Activated naive CD8-positive, alpha-beta T cell treated with anti-CD3 and anti-CD28 coated beads, Interleukin-2, amount 50 U/mL, for 16 hours (primary cell): ENCODE results near the gene SHC4.

ENCODE experiments used
- DNase-seq: peaks from one replicate; pipeline ENCODE4 v3.0.0-alpha.2; 2020; ENCODE audit warnings: low read depth, low spot score

Gene SHC4

GRCh38 chr15:48850648-48851047, 113.1 kb downstream of the SHC4 start:
- DNase-seq: no peak

GRCh38 chr15:48845123-48845522, 118.6 kb downstream of the SHC4 start:
- no peak for DNase-seq

GRCh38 chr15:48842501-48842900, 121.2 kb downstream of the SHC4 start:
- DNase-seq: no peak

- DNase-seq: no peak
Observed at GRCh38 chr15:48834756-48835155, 129.0 kb downstream of the SHC4 start.

GRCh38 chr15:48833526-48834239, 130.0 kb downstream of the SHC4 start:
- DNase-seq: no peak

GRCh38 chr15:48832648-48833047, 131.1 kb downstream of the SHC4 start:
- DNase-seq: no peak

GRCh38 chr15:48828906-48829305, 134.8 kb downstream of the SHC4 start:
- DNase-seq: no peak

- no peak for DNase-seq
Observed at GRCh38 chr15:48828471-48828870, 135.2 kb downstream of the SHC4 start.

GRCh38 chr15:48825075-48825474, 138.6 kb downstream of the SHC4 start:
- no peak for DNase-seq

- no peak for DNase-seq
Observed at GRCh38 chr15:48823706-48824105, 140.0 kb downstream of the SHC4 start.

GRCh38 chr15:48823237-48823636, 140.5 kb downstream of the SHC4 start:
- no peak for DNase-seq

- DNase-seq: no peak
Observed at GRCh38 chr15:48814286-48814685, 149.4 kb downstream of the SHC4 start.

GRCh38 chr15:48811325-48811958, 152.3 kb downstream of the SHC4 start:
- no peak for DNase-seq

GRCh38 chr15:48810414-48811324, 153.1 kb downstream of the SHC4 start, which contains the start of gene CEP152:
Gene CEP152, minus strand, starts transcription at chr15:48811069. Its CDS starts 5,420 bp downstream, at chr15:48805649.
- peak; percentile 95 for DNase-seq

- DNase-seq: no peak
Observed at GRCh38 chr15:48806151-48806550, 157.6 kb downstream of the SHC4 start.

GRCh38 chr15:48805591-48805990, 158.1 kb downstream of the SHC4 start:
- no peak for DNase-seq

- DNase-seq: no peak
Observed at GRCh38 chr15:48803877-48804276, 159.8 kb downstream of the SHC4 start.

- no peak for DNase-seq
Observed at GRCh38 chr15:48802867-48803266, 160.9 kb downstream of the SHC4 start.

- DNase-seq: no peak
Observed at GRCh38 chr15:48802257-48802656, 161.5 kb downstream of the SHC4 start.

GRCh38 chr15:48800811-48801455, 162.8 kb downstream of the SHC4 start:
- no peak for DNase-seq

- no peak for DNase-seq
Observed at GRCh38 chr15:48800245-48800644, 163.5 kb downstream of the SHC4 start.

GRCh38 chr15:48798319-48798718, 165.4 kb downstream of the SHC4 start:
- no peak for DNase-seq
